ENCODE measurements around the gene CCP110.
A peak's percentile ranks its signal among the peaks of the same experiment; 100 is the strongest.

The CCP110 gene

DNA sequence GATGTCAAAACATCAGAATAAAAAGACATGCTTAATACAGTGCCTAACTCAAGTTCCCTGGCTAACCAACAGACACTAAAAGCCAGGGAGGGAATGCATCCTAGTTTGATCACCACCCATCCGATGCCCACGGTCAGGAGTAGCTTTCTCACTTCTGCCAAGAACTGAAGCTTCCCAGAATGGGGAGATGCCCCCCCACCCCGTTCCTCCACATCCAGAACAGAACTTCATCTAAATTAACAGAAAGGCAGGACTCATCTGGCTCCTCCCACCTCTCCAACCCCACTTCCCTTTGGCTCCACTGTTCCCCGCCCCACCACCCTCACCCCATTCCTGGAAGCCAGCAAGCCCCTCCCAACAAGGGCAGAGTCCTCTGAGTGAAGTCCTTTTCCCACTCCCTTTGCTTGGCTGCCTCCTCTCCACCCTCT is 35.5 kb upstream of the CCP110 start:
- Histone ChIP-seq H3K4me3 (ENCODE audit: low read depth, low read length) (peak overlapping the region; percentile 29), H3K4me1 (ENCODE audit: control insufficient read depth, insufficient read depth, low read length) (peaks cover 14% of the 10 kb centered on the region), H3K27ac (ENCODE audit: low read depth, low read length) (peak overlapping the region; percentile 72), H3K36me3 (ENCODE audit: control insufficient read depth, insufficient read depth, low read length) (no peaks in the 10 kb centered on the region), H3K9me3 (ENCODE audit: control insufficient read depth, insufficient read depth, low read length) (no peaks in the 10 kb centered on the region; the same call in 1 of the 2 replicates), H3K9ac (ENCODE audit: low read depth, low read length) (no peak overlapping the region), H3K27me3 (ENCODE audit: control insufficient read depth, insufficient read depth, low read length) (no peaks in the 10 kb centered on the region)

DNA sequence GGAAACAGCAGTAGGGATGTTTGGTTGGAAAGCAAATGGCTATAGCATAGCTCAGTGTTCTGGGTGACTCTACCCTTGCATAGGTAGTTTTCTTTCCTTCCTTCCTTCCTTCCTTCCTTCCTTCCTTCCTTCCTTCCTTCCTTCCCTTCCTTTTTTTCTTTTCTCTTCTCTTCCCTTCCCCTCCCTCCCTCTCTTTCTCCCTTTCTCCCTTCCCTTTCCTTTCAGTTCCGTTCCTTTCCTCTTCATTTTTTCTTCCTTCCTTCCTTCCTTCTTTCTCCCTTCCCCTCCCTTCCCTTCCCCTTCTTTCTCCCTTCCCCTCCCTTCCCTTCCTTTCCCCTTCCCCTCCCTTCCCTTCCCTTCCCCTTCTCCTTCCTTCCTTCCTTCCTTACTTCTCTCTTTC is 33.1 kb upstream of the CCP110 start:
- H3K27ac ChIP-seq (ENCODE audit: low read depth, low read length), result no peak overlapping the region
- peaks cover 14% of the 10 kb centered on the region for H3K4me1 ChIP-seq (ENCODE audit: control insufficient read depth, insufficient read depth, low read length)
- no peak overlapping the region for H3K4me3 ChIP-seq (ENCODE audit: low read depth, low read length)
- H3K9ac ChIP-seq (ENCODE audit: low read depth, low read length), result no peak overlapping the region
- no peaks in the 10 kb centered on the region for H3K27me3 ChIP-seq (ENCODE audit: control insufficient read depth, insufficient read depth, low read length)
- no peaks in the 10 kb centered on the region for H3K36me3 ChIP-seq (ENCODE audit: control insufficient read depth, insufficient read depth, low read length)
- H3K9me3 ChIP-seq (ENCODE audit: control insufficient read depth, insufficient read depth, low read length), result no peaks in the 10 kb centered on the region; the same call in 1 of the 2 replicates

DNA sequence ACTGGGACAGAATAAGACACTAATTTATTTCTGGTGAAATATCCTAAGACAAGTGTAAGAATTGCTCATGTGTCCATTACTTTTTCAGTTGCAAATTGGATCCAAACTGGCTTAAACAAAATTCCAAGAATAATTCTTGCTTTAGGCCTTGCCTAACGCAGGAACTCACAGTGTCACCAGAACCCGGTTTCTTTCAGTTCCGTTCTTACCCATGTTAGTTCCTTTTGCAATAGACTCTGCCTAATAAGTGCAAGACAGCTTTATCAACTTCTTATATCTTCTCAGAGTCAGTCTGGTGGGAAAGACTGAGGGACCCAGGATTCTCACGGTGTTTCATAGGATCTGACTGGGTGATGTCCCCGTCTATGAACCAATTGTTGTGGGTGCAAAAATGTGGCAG is 26.6 kb upstream of the CCP110 start:
- no peaks in the 10 kb centered on the region for H3K9me3 ChIP-seq (ENCODE audit: control insufficient read depth, insufficient read depth, low read length)
- H3K36me3 ChIP-seq (ENCODE audit: control insufficient read depth, insufficient read depth, low read length), result peaks cover 31% of the 10 kb centered on the region
- no peaks in the 10 kb centered on the region for H3K4me1 ChIP-seq (ENCODE audit: control insufficient read depth, insufficient read depth, low read length)
- H3K4me3 ChIP-seq (ENCODE audit: low read depth, low read length), result no peak overlapping the region
- H3K27me3 ChIP-seq (ENCODE audit: control insufficient read depth, insufficient read depth, low read length), result no peaks in the 10 kb centered on the region
- H3K27ac ChIP-seq (ENCODE audit: low read depth, low read length), result no peak overlapping the region
- H3K9ac ChIP-seq (ENCODE audit: low read depth, low read length), result no peak overlapping the region

- no peaks in the 10 kb centered on the region for H3K27me3 ChIP-seq (ENCODE audit: control insufficient read depth, insufficient read depth, low read length)
- no peak overlapping the region for H3K9ac ChIP-seq (ENCODE audit: low read depth, low read length)
- no peak overlapping the region for H3K27ac ChIP-seq (ENCODE audit: low read depth, low read length)
- peaks cover 47% of the 10 kb centered on the region for H3K36me3 ChIP-seq (ENCODE audit: control insufficient read depth, insufficient read depth, low read length)
- no peak overlapping the region for H3K4me3 ChIP-seq (ENCODE audit: low read depth, low read length)
- H3K4me1 ChIP-seq (ENCODE audit: control insufficient read depth, insufficient read depth, low read length), result no peaks in the 10 kb centered on the region
- no peaks in the 10 kb centered on the region for H3K9me3 ChIP-seq (ENCODE audit: control insufficient read depth, insufficient read depth, low read length)
Observed at GRCh38 chr16:19499006-19499405, 24.7 kb upstream of the CCP110 start.

GRCh38 chr16:19499481-19499880 is 24.3 kb upstream of the CCP110 start:
- Histone ChIP-seq H3K27ac (ENCODE audit: low read depth, low read length) (no peak overlapping the region), H3K36me3 (ENCODE audit: control insufficient read depth, insufficient read depth, low read length) (peaks cover 52% of the 10 kb centered on the region), H3K27me3 (ENCODE audit: control insufficient read depth, insufficient read depth, low read length) (no peaks in the 10 kb centered on the region)

DNA sequence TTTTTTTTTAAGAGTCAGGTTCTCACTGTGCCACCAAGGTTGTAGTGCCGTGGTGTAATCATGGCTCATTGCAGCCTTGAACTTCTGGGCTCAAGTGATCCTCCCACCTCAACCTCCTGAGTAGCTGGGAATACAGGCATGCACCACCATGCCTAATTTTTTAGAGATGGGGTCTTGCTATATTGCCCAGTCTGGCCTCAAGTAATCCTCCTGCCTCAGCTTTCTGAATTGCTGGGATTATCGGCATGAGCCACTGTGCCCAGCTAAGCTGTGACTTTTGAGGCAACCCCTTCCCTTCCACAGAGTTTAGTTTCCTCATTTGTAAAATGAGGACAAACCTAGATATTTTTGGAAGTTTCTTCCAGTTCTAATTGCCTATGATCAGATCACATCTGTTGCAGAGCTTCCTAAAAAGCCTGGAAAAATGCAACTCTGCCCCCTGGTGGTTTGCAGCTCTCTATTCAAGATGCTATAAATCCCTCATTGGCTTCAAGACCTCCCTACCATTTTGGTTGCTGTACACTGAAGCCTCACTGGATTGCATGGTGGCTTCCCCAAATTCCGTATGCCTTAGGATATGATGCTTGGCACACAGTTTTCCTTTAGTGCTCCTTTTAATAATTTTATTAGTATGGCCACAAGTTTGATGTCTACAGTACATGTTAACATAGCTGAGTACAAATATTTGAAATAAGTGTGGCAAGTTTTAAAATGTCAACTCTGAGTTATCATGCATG is 21.2 kb upstream of the CCP110 start:
- H3K4me1 ChIP-seq (ENCODE audit: control insufficient read depth, insufficient read depth, low read length), result no peaks in the 10 kb centered on the region
- H3K9ac ChIP-seq (ENCODE audit: low read depth, low read length), result no peak overlapping the region
- H3K27me3 ChIP-seq (ENCODE audit: control insufficient read depth, insufficient read depth, low read length), result no peaks in the 10 kb centered on the region
- no peak overlapping the region for H3K27ac ChIP-seq (ENCODE audit: low read depth, low read length)
- H3K9me3 ChIP-seq (ENCODE audit: control insufficient read depth, insufficient read depth, low read length), result no peaks in the 10 kb centered on the region
- H3K4me3 ChIP-seq (ENCODE audit: low read depth, low read length), result no peak overlapping the region
- H3K36me3 ChIP-seq (ENCODE audit: control insufficient read depth, insufficient read depth, low read length), result peaks cover 78% of the 10 kb centered on the region

More at GRCh38 chr16:19499481-19499880, 24.3 kb upstream of the CCP110 start:
- H3K4me1 ChIP-seq (ENCODE audit: control insufficient read depth, insufficient read depth, low read length), result no peaks in the 10 kb centered on the region
- no peaks in the 10 kb centered on the region for H3K9me3 ChIP-seq (ENCODE audit: control insufficient read depth, insufficient read depth, low read length)
- no peak overlapping the region for H3K4me3 ChIP-seq (ENCODE audit: low read depth, low read length)
- H3K9ac ChIP-seq (ENCODE audit: low read depth, low read length), result no peak overlapping the region

DNA sequence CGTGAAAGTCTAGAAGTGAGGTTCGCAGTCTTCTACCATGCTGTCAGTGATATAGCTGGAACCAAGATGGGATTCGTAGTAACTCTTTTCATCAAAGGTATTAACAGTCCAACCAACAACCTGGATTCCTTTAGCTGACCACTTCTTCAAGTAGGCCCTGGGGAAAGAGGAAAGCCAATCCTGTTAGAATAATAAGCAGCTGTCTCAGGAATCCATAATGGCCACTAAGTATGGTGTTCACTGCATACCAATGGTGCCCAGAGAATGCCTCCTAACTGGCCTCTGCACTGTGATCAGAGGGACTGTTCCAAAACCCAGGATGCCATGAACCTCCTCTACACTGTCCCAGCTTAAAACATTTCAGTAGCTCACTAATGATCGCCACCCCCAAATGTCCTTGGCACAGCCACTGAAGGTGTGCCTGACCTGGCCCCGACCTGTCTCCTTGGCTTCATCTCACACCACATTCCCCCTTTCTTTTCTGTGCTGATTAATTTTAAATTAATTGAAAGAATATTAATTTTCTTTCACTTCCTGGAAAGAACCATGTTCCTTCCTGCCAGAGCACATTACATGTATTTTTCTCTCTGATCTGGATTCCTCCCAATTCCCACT is 20.2 kb upstream of the CCP110 start:
- Histone ChIP-seq H3K4me3 (ENCODE audit: low read depth, low read length) (no peak overlapping the region), H3K4me1 (ENCODE audit: control insufficient read depth, insufficient read depth, low read length) (no peaks in the 10 kb centered on the region), H3K36me3 (ENCODE audit: control insufficient read depth, insufficient read depth, low read length) (peaks cover 85% of the 10 kb centered on the region), H3K9me3 (ENCODE audit: control insufficient read depth, insufficient read depth, low read length) (no peaks in the 10 kb centered on the region), H3K9ac (ENCODE audit: low read depth, low read length) (no peak overlapping the region), H3K27me3 (ENCODE audit: control insufficient read depth, insufficient read depth, low read length) (no peaks in the 10 kb centered on the region), H3K27ac (ENCODE audit: low read depth, low read length) (no peak overlapping the region)

GRCh38 chr16:19505600-19506303 is 18.0 kb upstream of the CCP110 start:
- Histone ChIP-seq H3K4me1 (ENCODE audit: control insufficient read depth, insufficient read depth, low read length) (no peaks in the 10 kb centered on the region), H3K9me3 (ENCODE audit: control insufficient read depth, insufficient read depth, low read length) (no peaks in the 10 kb centered on the region), H3K9ac (ENCODE audit: low read depth, low read length) (no peak overlapping the region), H3K36me3 (ENCODE audit: control insufficient read depth, insufficient read depth, low read length) (peaks cover 90% of the 10 kb centered on the region), H3K27me3 (ENCODE audit: control insufficient read depth, insufficient read depth, low read length) (no peaks in the 10 kb centered on the region), H3K27ac (ENCODE audit: low read depth, low read length) (no peak overlapping the region), H3K4me3 (ENCODE audit: low read depth, low read length) (no peak overlapping the region)

DNA sequence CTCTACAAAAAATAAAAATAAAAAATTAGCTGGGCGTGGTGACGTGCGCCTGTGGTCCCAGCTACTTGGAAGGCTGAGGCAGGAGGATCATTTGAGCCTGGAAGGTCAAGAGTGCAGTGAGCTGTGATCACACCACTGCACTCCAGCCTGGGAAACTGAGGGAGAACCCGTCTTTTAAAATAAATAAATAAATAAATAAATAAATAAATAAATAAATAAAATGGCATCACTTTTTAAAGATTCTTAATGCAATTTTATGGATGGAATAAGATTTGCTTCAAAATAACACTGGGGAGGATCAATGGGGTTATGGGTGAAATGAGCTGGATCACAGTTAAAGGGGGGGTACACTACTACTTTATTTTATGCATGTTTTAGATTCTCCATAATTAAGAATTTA is 16.8 kb upstream of the CCP110 start:
- Histone ChIP-seq H3K9me3 (ENCODE audit: control insufficient read depth, insufficient read depth, low read length) (no peaks in the 10 kb centered on the region), H3K27ac (ENCODE audit: low read depth, low read length) (no peak overlapping the region), H3K27me3 (ENCODE audit: control insufficient read depth, insufficient read depth, low read length) (no peaks in the 10 kb centered on the region), H3K9ac (ENCODE audit: low read depth, low read length) (no peak overlapping the region), H3K36me3 (ENCODE audit: control insufficient read depth, insufficient read depth, low read length) (peaks cover 87% of the 10 kb centered on the region), H3K4me1 (ENCODE audit: control insufficient read depth, insufficient read depth, low read length) (no peaks in the 10 kb centered on the region), H3K4me3 (ENCODE audit: low read depth, low read length) (no peak overlapping the region)

DNA sequence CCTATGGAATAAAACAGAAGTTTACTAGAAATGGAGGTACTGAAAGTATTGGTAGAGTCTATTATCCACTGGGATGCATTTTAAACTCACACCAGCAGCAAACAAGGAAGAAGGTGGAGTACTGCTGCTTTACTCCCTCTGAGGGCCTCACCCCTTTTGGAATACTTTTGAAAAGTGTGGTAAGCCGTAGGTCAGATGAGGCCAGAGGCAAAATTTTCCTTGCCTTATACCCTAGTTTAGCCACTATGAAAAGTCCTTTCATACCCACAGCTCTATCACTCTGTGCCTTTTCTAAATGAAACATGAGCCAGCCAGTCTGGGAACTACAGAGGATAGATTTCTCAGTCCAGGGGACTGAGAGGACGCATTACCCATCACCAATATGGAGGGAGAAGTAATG is 15.9 kb upstream of the CCP110 start:
- Histone ChIP-seq H3K4me1 (ENCODE audit: control insufficient read depth, insufficient read depth, low read length) (no peaks in the 10 kb centered on the region), H3K27ac (ENCODE audit: low read depth, low read length) (no peak overlapping the region), H3K4me3 (ENCODE audit: low read depth, low read length) (no peak overlapping the region), H3K9me3 (ENCODE audit: control insufficient read depth, insufficient read depth, low read length) (no peaks in the 10 kb centered on the region), H3K36me3 (ENCODE audit: control insufficient read depth, insufficient read depth, low read length) (peaks cover 84% of the 10 kb centered on the region), H3K27me3 (ENCODE audit: control insufficient read depth, insufficient read depth, low read length) (no peaks in the 10 kb centered on the region), H3K9ac (ENCODE audit: low read depth, low read length) (no peak overlapping the region)

DNA sequence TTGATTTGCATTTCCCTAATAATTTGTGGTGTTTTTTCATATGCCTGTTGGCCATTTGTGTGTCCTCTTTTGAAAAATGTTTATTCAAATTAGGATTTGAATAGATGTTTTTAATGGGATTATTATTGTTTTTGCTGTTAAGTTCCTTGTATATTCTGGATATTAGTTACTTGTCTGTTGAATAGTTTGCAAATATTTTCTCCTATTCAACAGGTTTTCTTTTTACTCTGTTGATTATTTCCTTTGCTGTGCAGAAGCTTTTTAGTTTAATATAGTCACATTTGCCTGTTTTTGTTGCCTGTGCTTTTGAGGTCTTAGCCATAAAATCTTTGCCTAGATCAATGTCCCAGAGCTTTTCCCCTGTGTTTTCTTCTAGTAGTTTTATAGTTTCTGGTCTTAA is 11.4 kb upstream of the CCP110 start:
- H3K27me3 ChIP-seq (ENCODE audit: control insufficient read depth, insufficient read depth, low read length), result no peaks in the 10 kb centered on the region
- peaks cover 88% of the 10 kb centered on the region for H3K36me3 ChIP-seq (ENCODE audit: control insufficient read depth, insufficient read depth, low read length)
- H3K4me1 ChIP-seq (ENCODE audit: control insufficient read depth, insufficient read depth, low read length), result no peaks in the 10 kb centered on the region
- H3K4me3 ChIP-seq (ENCODE audit: low read depth, low read length), result no peak overlapping the region
- no peak overlapping the region for H3K27ac ChIP-seq (ENCODE audit: low read depth, low read length)
- H3K9ac ChIP-seq (ENCODE audit: low read depth, low read length), result no peak overlapping the region
- H3K9me3 ChIP-seq (ENCODE audit: control insufficient read depth, insufficient read depth, low read length), result no peaks in the 10 kb centered on the region
